LNCAP (cell line): ENCODE measurements around the gene FRMD3.

Source experiments
- CTCF ChIP-seq: fragments of 450-650 bp; IDR thresholded peaks from 2 replicates; pipeline ENCODE4 v1.5.1; 2017; ENCODE audit warnings: mild to moderate bottlenecking

Gene FRMD3

GRCh38 chr9:83521411-83521810 lies 16.8 kb downstream of the FRMD3 start:
- no peak for TF ChIP-seq CTCF

GRCh38 chr9:83521011-83521410 lies 17.2 kb downstream of the FRMD3 start:
- no peak for TF ChIP-seq CTCF

- no peak for TF ChIP-seq CTCF
Observed at GRCh38 chr9:83520292-83520691, 17.9 kb downstream of the FRMD3 start.

GRCh38 chr9:83514767-83515166 lies 23.4 kb downstream of the FRMD3 start:
- no peak for TF ChIP-seq CTCF

- no peak for TF ChIP-seq CTCF
Observed at GRCh38 chr9:83512621-83513020, 25.6 kb downstream of the FRMD3 start.

GRCh38 chr9:83511051-83511450 lies 27.1 kb downstream of the FRMD3 start:
- no peak for TF ChIP-seq CTCF

- no peak for TF ChIP-seq CTCF
Observed at GRCh38 chr9:83509402-83509801, 28.8 kb downstream of the FRMD3 start.

- TF ChIP-seq CTCF: no peak
Observed at GRCh38 chr9:83508067-83508466, 30.1 kb downstream of the FRMD3 start.
